ENCODE measurements around the gene RFX1. TPM values are rescaled to one million over a fixed set of nuclear protein-coding genes. Genes with fewer than 3 reads are reported as not detected.

The RFX1 gene
- polyA plus RNA-seq, 1 donor from 2014 or later, result 3.7 TPM

- Mint-ChIP-seq H3K27me3 (no peaks in the 10 kb centered on the region), H3K36me3 (no peaks in the 10 kb centered on the region), H3K27ac (peak overlapping the region; percentile 48 to 79 (median 73))
Observed at GRCh38 chr19:14015524-14016035, 9.5 kb upstream of the RFX1 start.

GRCh38 chr19:14012378-14012915, 6.3 kb upstream of the RFX1 start:
- Mint-ChIP-seq H3K4me3 (peak overlapping the region in 1 of 4 donors; percentile 74), H3K27ac (peak overlapping the region in 1 of 3 donors; percentile 19), H3K9me3 (peaks cover 0 to 4% (median 0%) of the 10 kb centered on the region in 3 donors), H3K27me3 (no peaks in the 10 kb centered on the region), H3K4me1 (peaks cover 15 to 20% (median 15%) of the 10 kb centered on the region in 3 donors), H3K36me3 (peaks cover 1% of the 10 kb centered on the region)

More at GRCh38 chr19:14015524-14016035, 9.5 kb upstream of the RFX1 start:
- peak overlapping the region; percentile 34 to 83 (median 71) for H3K4me3 Mint-ChIP-seq
- H3K9me3 Mint-ChIP-seq, result peaks cover 0 to 4% (median 0%) of the 10 kb centered on the region in 3 donors
- peaks cover 26 to 29% (median 26%) of the 10 kb centered on the region in 3 donors for H3K4me1 Mint-ChIP-seq

GRCh38 chr19:14006766-14007562, 844 bp upstream of the RFX1 start:
- Mint-ChIP-seq H3K27me3 (no peaks in the 10 kb centered on the region), H3K4me3 (peak overlapping the region; percentile 87 to 95 (median 95)), H3K36me3 (peaks cover 1% of the 10 kb centered on the region), H3K27ac (peak overlapping the region; percentile 98 to 100 (median 99)), H3K4me1 (peaks cover 23 to 33% (median 32%) of the 10 kb centered on the region in 3 donors), H3K9me3 (no peaks in the 10 kb centered on the region)

- no peaks in the 10 kb centered on the region for H3K9me3 Mint-ChIP-seq
- H3K36me3 Mint-ChIP-seq, result peaks cover 1% of the 10 kb centered on the region
- H3K27ac Mint-ChIP-seq, result peak overlapping the region; percentile 98 to 100 (median 99)
- peak overlapping the region; percentile 75 to 96 (median 95) for H3K4me3 Mint-ChIP-seq
- no peaks in the 10 kb centered on the region for H3K27me3 Mint-ChIP-seq
- peaks cover 30 to 40% (median 33%) of the 10 kb centered on the region in 3 donors for H3K4me1 Mint-ChIP-seq
Observed at GRCh38 chr19:14005349-14006084, 603 bp downstream of the RFX1 start.

- H3K4me1 Mint-ChIP-seq, result peaks cover 30 to 43% (median 33%) of the 10 kb centered on the region in 3 donors
- H3K4me3 Mint-ChIP-seq, result peak overlapping the region; percentile 75 to 96 (median 93)
- H3K36me3 Mint-ChIP-seq, result peaks cover 1% of the 10 kb centered on the region
- no peaks in the 10 kb centered on the region for H3K27me3 Mint-ChIP-seq
- H3K9me3 Mint-ChIP-seq, result no peaks in the 10 kb centered on the region
- H3K27ac Mint-ChIP-seq, result peak overlapping the region; percentile 95 to 99 (median 98)
Observed at GRCh38 chr19:14004619-14005348, 1.3 kb downstream of the RFX1 start.

- H3K27me3 Mint-ChIP-seq, result no peaks in the 10 kb centered on the region
- peak overlapping the region; percentile 66 to 96 (median 85) for H3K4me3 Mint-ChIP-seq
- H3K36me3 Mint-ChIP-seq, result peaks cover 3% of the 10 kb centered on the region
- peak overlapping the region; percentile 95 to 98 (median 97) for H3K27ac Mint-ChIP-seq
- no peaks in the 10 kb centered on the region for H3K9me3 Mint-ChIP-seq
- H3K4me1 Mint-ChIP-seq, result peaks cover 35 to 42% (median 37%) of the 10 kb centered on the region in 3 donors
Observed at GRCh38 chr19:14003251-14004055, 2.7 kb downstream of the RFX1 start.

- Mint-ChIP-seq H3K27me3 (no peaks in the 10 kb centered on the region), H3K27ac (peak overlapping the region; percentile 94 to 98 (median 97)), H3K4me1 (peaks cover 35 to 40% (median 37%) of the 10 kb centered on the region in 3 donors), H3K9me3 (no peaks in the 10 kb centered on the region), H3K4me3 (peak overlapping the region; percentile 66 to 96 (median 85)), H3K36me3 (peaks cover 6% of the 10 kb centered on the region)
Observed at GRCh38 chr19:14002571-14003250, 3.4 kb downstream of the RFX1 start.

- Mint-ChIP-seq H3K36me3 (peaks cover 6% of the 10 kb centered on the region), H3K4me1 (peaks cover 31 to 38% (median 32%) of the 10 kb centered on the region in 3 donors), H3K9me3 (no peaks in the 10 kb centered on the region), H3K4me3 (peak overlapping the region; percentile 1 to 84 (median 56)), H3K27ac (peak overlapping the region; percentile 23 to 96 (median 95)), H3K27me3 (no peaks in the 10 kb centered on the region)
Observed at GRCh38 chr19:14000691-14001375, 5.3 kb downstream of the RFX1 start.

- Mint-ChIP-seq H3K27me3 (no peaks in the 10 kb centered on the region), H3K27ac (peak overlapping the region in 1 of 3 donors; percentile 65), H3K36me3 (peaks cover 6% of the 10 kb centered on the region), H3K4me3 (no peak overlapping the region), H3K9me3 (no peaks in the 10 kb centered on the region), H3K4me1 (peaks cover 20 to 27% (median 25%) of the 10 kb centered on the region in 3 donors)
Observed at GRCh38 chr19:13999085-13999484, 7.0 kb downstream of the RFX1 start.

- peak overlapping the region in 2 of 3 donors; percentile 53 to 65 for H3K27ac Mint-ChIP-seq
- H3K4me1 Mint-ChIP-seq, result peaks cover 17 to 24% (median 23%) of the 10 kb centered on the region in 3 donors
- H3K4me3 Mint-ChIP-seq, result no peak overlapping the region
- H3K27me3 Mint-ChIP-seq, result no peaks in the 10 kb centered on the region
- H3K9me3 Mint-ChIP-seq, result no peaks in the 10 kb centered on the region
- peaks cover 6% of the 10 kb centered on the region for H3K36me3 Mint-ChIP-seq
Observed at GRCh38 chr19:13998426-13998825, 7.7 kb downstream of the RFX1 start.

GRCh38 chr19:13997631-13997962, 8.5 kb downstream of the RFX1 start:
- H3K9me3 Mint-ChIP-seq, result no peaks in the 10 kb centered on the region
- H3K27me3 Mint-ChIP-seq, result no peaks in the 10 kb centered on the region
- H3K4me1 Mint-ChIP-seq, result peaks cover 8 to 16% (median 16%) of the 10 kb centered on the region in 3 donors
- H3K36me3 Mint-ChIP-seq, result peaks cover 7% of the 10 kb centered on the region
- H3K27ac Mint-ChIP-seq, result no peak overlapping the region
- no peak overlapping the region for H3K4me3 Mint-ChIP-seq

GRCh38 chr19:13996928-13997630, 9.0 kb downstream of the RFX1 start:
- Mint-ChIP-seq H3K9me3 (no peaks in the 10 kb centered on the region), H3K36me3 (peaks cover 7% of the 10 kb centered on the region), H3K4me1 (peaks cover 4 to 14% (median 12%) of the 10 kb centered on the region in 3 donors), H3K4me3 (no peak overlapping the region), H3K27ac (no peak overlapping the region), H3K27me3 (no peaks in the 10 kb centered on the region)
